DOHH2 (cell line): ENCODE results near the gene PCBD2.

Source experiments
- H3F3A ChIP-seq: fragments of 200-600 bp; sonication (generic), shearing (Covaris generic); 2 replicates; pipeline ENCODE4 v1.6.0; 2016; ENCODE audit warnings: antibody characterized with exemption, mild to moderate bottlenecking; ENCODE audit not compliant: control insufficient read depth, insufficient read depth
- H3K27ac ChIP-seq: fragments of 200-600 bp; sonication (generic); 2 replicates; pipeline ENCODE4 v1.5.1; 2014; ENCODE audit warnings: low read depth, mild to moderate bottlenecking, low read length, moderate library complexity
- H3K27me3 ChIP-seq: fragments of 200-600 bp; sonication (generic); 2 replicates; pipeline ENCODE4 v1.6.1; 2014; ENCODE audit warnings: mild to moderate bottlenecking, low read length, mixed read lengths; ENCODE audit not compliant: control insufficient read depth
- H3K36me3 ChIP-seq: fragments of 200-600 bp; sonication (generic); 2 replicates; pipeline ENCODE4 v1.6.1; 2014; ENCODE audit warnings: mild to moderate bottlenecking, low read length, moderate library complexity, mixed read lengths; ENCODE audit not compliant: control insufficient read depth
- H3K4me1 ChIP-seq: fragments of 200-600 bp; sonication (generic); 2 replicates; pipeline ENCODE4 v1.6.1; 2014; ENCODE audit warnings: mild to moderate bottlenecking, low read length, mixed read lengths; ENCODE audit not compliant: control insufficient read depth
- H3K4me2 ChIP-seq: fragments of 200-600 bp; sonication (generic); 2 replicates; pipeline ENCODE4 v1.6.0; 2014; ENCODE audit warnings: mild to moderate bottlenecking, low read length, moderate library complexity
- H3K4me3 ChIP-seq: fragments of 200-600 bp; sonication (generic); 2 replicates; pipeline ENCODE4 v1.5.1; 2014; ENCODE audit warnings: mild to moderate bottlenecking, low read length, mixed read lengths
- H3K79me2 ChIP-seq: fragments of 200-600 bp; sonication (generic); 2 replicates; pipeline ENCODE4 v1.6.1; 2014; ENCODE audit warnings: mild to moderate bottlenecking, low read length, mixed read lengths; ENCODE audit not compliant: control insufficient read depth
- H3K9me2 ChIP-seq: fragments of 200-600 bp; sonication (generic); replicated peaks from 2 replicates; pipeline ENCODE4 v1.6.1; 2014; ENCODE audit warnings: mild to moderate bottlenecking, low read length, mixed read lengths; ENCODE audit not compliant: control insufficient read depth
- H3K9me3 ChIP-seq: fragments of 200-600 bp; sonication (generic); 2 replicates; pipeline ENCODE4 v1.6.1; 2014; ENCODE audit warnings: antibody characterized with exemption, low read length, mixed read lengths; ENCODE audit not compliant: control insufficient read depth, insufficient read depth
- H4K20me1 ChIP-seq: fragments of 200-600 bp; sonication (generic); 2 replicates; pipeline ENCODE4 v1.6.0; 2014; ENCODE audit warnings: low read depth, mild to moderate bottlenecking, antibody characterized with exemption, low read length, moderate library complexity; ENCODE audit not compliant: control insufficient read depth, insufficient read depth
- CTCF ChIP-seq: fragments of 200-600 bp; sonication (generic); IDR thresholded peaks from one replicate; pipeline ENCODE4 v1.5.1; 2014; ENCODE audit warnings: antibody characterized with exemption, mild to moderate bottlenecking, low read depth, low read length; ENCODE audit not compliant: poor library complexity, severe bottlenecking
- EZH2phosphoT487 ChIP-seq: fragments of 200-600 bp; sonication (generic); IDR thresholded peaks from 2 replicates; pipeline ENCODE4 v1.6.1; 2017; ENCODE audit warnings: borderline replicate concordance, mild to moderate bottlenecking, antibody characterized with exemption, low read length, moderate library complexity, mixed read lengths

The PCBD2 gene

GRCh38 chr5:134944630-134945029, 39.7 kb downstream of the PCBD2 start:
- Histone ChIP-seq H3K4me3 (no peak overlapping the region), H4K20me1 (no peaks in the 10 kb centered on the region), H3F3A (no peaks in the 10 kb centered on the region), H3K4me1 (no peaks in the 10 kb centered on the region), H3K27me3 (no peaks in the 10 kb centered on the region), H3K79me2 (no peaks in the 10 kb centered on the region), H3K9me2 (no peaks in the 10 kb centered on the region), H3K4me2 (no peak overlapping the region), H3K9me3 (no peaks in the 10 kb centered on the region), H3K27ac (no peak overlapping the region), H3K36me3 (peaks cover 4% of the 10 kb centered on the region; the same call in 1 of the 2 replicates)
- TF ChIP-seq EZH2phosphoT487 = no peak
- TF ChIP-seq CTCF = no peak

GRCh38 chr5:134945041-134945440, 40.1 kb downstream of the PCBD2 start:
- TF ChIP-seq CTCF (no peak), EZH2phosphoT487 (no peak)
- no peaks in the 10 kb centered on the region for H3K9me2 ChIP-seq
- H3K4me3 ChIP-seq = no peak overlapping the region
- no peaks in the 10 kb centered on the region for H3F3A ChIP-seq
- H3K9me3 ChIP-seq = no peaks in the 10 kb centered on the region
- no peaks in the 10 kb centered on the region for H4K20me1 ChIP-seq
- no peak overlapping the region for H3K27ac ChIP-seq
- peaks cover 4% of the 10 kb centered on the region; the same call in 1 of the 2 replicates for H3K36me3 ChIP-seq
- no peaks in the 10 kb centered on the region for H3K4me1 ChIP-seq
- H3K4me2 ChIP-seq = no peak overlapping the region
- no peaks in the 10 kb centered on the region for H3K27me3 ChIP-seq
- no peaks in the 10 kb centered on the region for H3K79me2 ChIP-seq

DNA sequence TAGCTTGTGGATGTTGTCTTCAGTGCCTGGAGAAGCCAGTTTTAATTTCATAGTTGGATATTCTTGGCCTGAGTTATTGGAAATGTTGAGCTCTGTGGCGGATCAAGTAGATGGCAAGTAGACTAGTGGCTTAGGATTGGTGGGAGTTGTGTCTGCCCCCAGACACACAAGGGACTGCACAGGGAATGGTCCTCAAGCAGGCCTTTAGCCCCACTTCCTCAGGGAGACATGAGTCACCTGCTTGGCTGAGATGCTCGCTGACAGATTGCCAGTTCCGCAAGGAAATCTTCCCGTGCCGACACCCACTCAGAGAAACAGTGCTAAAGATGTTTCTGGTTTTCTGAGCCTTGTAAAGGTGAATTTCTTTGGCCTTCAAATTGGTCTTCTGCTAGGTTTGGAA, 44.0 kb downstream of the PCBD2 start:
- Histone ChIP-seq H3K9me3 (no peaks in the 10 kb centered on the region), H3K27ac (no peak overlapping the region)
- TF ChIP-seq CTCF (no peak), EZH2phosphoT487 (no peak)

More for the DNA sequence above, 44.0 kb downstream of the PCBD2 start:
- H3K4me3 ChIP-seq = no peak overlapping the region
- H3K9me2 ChIP-seq = no peaks in the 10 kb centered on the region
- H3K36me3 ChIP-seq = no peaks in the 10 kb centered on the region
- H4K20me1 ChIP-seq = no peaks in the 10 kb centered on the region
- H3F3A ChIP-seq = no peaks in the 10 kb centered on the region
- H3K4me2 ChIP-seq = no peak overlapping the region
- no peaks in the 10 kb centered on the region for H3K79me2 ChIP-seq
- no peaks in the 10 kb centered on the region for H3K4me1 ChIP-seq
- no peaks in the 10 kb centered on the region for H3K27me3 ChIP-seq
